GM19193 (cell line): Measurements from ENCODE around the gene LGI4.

ENCODE experiments used
- POLR2A ChIP-seq: IDR thresholded peaks from 4 replicates; pipeline ENCODE4 v1.6.1; 2011; ENCODE audit not compliant: insufficient read depth, insufficient read length; ENCODE audit errors: extremely low read depth

Gene LGI4

DNA sequence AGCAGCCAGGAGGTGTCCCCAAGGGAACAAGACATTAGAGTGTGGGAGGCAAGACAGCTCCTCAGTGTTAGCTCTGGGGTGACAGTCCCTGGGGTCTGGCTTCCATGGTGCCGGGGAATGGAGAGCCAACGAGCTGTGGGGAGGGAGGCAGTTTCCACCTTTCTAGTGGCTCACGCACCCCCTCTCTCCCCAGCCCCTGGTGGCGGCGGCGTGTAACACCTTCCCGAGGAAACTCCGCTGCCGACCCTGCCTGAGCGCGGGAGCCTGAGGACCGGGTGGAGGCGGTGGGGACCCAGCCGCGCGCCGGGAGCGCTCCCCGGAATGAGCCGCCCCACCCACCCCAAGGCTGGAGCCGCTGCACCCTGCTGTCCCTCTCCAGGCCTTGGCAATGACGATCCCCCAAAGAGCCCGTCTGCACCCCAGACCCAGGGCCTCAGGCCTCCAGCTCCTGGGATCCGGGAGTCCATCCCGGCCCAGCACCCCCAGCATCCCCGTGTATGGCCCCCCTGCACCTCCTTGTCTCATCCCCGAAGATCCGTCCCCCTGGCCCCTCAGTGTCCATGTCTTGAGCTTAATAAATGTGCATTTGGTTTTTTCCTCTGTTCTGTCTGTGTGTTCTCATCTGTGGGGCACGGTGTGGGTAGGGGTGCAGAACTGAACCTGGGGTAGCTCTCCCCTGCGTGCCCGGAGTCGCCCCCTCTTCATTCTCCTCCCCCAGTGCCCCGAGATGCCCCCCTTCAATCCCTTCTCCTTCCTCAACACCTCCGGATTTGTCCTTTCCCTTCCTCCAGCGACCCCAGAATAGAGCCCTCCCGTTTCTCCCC, 19.1 kb upstream of the LGI4 start:
- no peak for TF ChIP-seq POLR2A

DNA sequence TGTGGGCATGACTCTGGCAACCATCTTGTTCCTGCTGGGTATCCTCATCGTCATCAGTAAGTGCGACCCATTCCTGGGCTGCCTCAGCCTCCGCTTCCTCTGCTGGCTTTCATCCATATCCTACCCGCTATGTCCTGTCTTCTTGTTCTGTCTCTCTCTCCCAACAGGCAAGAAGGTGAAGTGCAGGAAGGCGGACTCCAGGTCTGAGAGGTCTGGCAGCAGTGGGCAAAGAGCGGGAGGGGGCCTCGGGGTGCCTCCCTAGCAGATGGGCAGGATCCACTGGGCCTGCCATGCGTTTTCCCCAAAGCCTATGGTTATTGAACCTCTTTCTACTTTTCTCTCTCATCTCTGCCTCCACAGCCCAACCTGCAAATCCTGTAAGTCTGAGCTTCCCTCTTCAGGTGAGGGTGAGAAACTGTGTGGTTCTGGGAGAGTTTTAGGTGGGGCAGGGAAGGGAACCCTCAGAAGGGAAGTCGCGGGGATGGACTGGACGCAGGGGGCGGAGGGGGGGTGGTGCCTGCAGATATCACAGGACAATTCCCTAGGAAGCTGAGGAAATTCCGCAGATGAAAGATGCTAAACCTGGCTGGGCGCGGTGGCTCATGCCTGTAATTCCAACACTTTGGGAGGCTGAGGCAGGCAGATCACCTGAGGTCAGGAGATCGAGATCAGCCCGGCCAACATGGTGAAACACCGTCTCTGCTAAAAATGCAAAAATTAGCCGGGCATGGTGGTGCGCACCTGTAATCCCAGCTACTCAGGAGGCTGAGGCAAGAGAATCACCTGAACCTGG, 16.6 kb upstream of the LGI4 start:
- TF ChIP-seq POLR2A, result no peak

DNA sequence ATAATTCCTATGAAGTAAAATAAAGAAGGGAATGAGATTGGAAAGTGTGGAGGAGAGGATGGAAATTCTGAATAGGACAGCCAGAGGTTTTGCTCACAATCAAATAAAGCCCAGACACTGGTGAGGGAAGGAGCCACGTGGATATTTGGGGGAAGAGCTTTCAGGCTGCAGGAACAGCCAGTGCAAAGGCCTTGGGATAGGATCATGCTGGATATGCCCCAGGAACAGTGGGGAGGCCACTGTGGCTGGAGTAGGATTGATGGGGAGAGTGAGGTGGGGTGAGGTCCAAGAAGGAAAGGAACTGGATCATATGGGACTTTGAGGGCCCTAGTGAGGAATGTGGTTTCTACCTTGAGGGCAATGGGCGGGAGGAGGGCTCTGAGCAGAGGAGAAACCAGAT, 15.6 kb upstream of the LGI4 start:
- no peak for TF ChIP-seq POLR2A

DNA sequence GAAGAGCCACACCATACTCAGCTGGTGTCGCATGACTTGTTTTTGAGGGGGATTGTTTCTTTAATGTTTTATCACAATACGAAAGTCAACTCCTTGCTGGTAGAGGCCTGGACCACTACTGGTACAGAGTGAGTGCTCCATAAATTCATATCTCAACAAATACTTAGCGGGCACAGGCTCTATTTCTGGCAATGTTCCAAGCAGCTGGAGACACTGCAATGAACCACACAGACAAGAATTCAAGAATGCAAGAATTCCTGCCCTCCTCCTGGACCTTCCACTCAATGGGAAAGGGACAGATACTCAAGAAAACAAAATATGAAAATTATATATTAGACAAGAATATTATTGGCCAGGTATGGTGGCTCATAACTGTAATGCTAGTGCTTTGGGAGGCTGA, 14.6 kb upstream of the LGI4 start:
- no peak for TF ChIP-seq POLR2A

DNA sequence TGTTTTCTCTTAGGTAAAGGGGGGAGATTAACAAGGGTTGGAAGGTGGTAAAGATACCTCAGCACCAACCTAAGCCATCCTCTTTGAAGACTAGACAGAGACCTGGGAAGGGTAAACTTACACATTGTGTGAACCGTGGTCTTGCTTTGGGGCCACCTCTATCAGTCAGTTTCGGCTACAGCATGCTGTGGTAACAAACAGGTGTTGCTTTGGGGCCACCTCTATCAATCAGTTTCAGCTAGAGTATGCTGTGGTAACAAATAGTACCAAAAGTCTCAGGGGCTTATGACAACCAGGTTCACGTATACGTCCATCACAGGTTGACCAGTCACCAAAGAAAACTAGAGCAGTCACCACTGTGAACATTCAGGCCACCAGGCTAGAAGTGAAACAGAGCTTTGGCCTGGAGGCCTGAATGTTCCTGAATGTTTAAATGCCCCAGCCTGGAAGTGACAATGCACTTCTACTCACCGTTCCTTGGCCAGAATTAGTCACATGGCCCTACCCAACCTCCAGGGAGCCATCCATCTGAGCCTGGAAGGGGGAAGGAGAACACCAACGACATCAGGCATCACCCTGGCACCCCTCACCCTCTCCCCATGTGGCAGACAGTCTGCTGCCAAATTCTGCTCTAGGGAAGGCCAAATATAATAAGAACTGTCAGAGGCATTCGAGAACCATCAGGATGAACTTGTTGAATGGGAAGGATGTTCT, 12.0 kb upstream of the LGI4 start:
- TF ChIP-seq POLR2A, result no peak

DNA sequence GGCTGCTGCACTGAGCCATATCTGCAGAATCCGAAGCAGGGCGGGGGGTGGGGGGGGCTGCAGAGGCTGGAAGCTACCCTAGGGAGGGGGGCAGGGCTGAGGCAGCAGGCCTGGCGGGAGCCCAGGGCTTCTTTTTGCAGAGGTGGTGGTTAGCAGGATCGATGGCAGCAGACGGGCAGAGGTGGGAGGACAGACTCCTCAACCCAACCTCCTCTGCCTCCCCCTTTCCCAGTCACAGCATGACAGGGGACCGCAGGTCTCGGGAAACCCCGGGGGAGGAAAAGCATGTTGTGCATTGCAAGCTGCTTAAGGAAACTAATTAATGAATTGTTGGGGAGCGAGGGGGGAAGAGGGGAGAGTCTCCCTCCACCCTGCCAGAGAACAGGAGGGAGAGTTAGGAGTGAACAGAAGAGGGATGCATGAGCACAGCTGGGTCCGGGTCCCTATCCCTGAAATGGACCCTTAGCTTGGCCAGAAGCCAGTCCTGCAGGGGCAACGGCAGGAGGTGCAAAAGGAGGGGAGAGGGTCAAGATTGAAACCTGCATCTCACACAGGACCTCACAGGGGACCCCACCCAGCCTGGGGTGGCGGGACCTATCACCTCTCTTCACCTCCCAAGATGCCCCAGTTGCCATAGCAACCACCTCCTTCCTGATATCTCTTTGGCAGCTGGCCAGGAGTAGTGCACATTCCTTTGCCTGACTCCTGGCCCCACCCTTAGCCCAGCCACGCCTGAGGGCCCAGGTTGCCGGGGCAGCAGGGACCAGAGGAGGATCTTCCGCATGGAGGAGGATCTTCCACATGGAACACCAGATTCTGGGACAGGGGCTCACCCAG, 10.0 kb upstream of the LGI4 start:
- TF ChIP-seq POLR2A, result no peak

DNA sequence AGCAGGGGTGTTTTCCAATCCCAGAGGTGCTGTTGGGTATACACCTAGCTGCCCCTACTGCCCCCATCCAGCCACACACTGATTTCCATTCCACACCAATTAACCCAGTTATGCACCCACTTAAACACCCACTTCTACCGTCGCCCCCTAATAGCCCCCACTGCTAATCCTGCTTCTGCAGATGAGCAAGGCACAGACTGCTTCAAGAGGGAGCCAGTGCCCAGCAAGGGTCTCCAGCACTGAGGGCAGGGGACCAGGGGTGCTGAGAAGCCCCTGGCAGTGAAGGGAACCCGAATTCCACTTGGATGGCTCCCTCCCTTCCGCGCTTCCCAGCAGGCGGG, 9.4 kb upstream of the LGI4 start:
- TF ChIP-seq POLR2A, result no peak

DNA sequence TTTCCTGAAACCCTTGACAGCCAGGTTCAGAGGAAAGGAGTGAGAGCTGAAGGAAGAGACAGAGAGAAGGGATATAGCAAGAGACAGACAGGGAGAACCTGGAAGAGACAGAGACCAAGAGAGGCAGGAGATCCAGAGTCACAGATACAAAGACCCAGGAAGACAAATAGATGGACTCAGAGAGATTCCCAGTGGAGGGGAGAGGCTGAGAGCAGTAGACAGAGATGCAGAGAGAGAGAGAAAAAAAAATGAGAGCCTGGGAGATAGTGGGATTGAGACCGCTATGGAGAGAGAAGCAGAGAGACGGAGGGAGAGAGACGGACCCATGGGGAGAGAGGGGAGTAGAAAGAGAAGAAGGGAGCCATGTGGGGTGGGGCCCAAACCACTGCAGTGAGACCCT, 9.0 kb upstream of the LGI4 start:
- TF ChIP-seq POLR2A, result no peak

DNA sequence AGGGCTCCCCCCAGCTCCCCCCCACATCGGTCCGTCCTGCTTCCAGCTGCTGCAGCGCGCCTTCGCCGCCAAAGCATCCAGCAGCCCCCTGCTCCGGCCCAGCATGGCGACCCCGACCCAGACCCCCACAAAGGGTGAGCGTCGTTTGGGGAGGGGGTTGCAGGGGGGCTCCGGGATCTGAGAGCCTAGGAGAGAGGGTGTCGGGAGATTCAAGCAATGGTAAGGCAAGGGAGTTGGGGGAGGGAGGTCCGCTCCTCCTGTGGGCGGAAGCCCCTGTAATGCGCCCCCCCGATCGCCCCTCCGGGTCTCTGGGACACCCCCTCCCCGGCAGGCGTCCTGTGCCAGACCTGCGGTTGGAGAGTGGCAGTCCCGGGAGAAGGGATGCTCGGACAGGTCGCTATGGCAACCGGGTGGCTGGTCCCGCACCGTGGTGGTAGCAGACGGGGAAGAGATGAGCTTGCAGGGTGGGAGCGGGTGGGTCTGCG, 8.4 kb upstream of the LGI4 start, which contains the start of gene FXYD7:
Gene FXYD7, plus strand, starts transcription at position 25 of the 485 bp plus-strand sequence. Its CDS starts 79 bp downstream, at position 104.
- TF ChIP-seq POLR2A, result no peak

DNA sequence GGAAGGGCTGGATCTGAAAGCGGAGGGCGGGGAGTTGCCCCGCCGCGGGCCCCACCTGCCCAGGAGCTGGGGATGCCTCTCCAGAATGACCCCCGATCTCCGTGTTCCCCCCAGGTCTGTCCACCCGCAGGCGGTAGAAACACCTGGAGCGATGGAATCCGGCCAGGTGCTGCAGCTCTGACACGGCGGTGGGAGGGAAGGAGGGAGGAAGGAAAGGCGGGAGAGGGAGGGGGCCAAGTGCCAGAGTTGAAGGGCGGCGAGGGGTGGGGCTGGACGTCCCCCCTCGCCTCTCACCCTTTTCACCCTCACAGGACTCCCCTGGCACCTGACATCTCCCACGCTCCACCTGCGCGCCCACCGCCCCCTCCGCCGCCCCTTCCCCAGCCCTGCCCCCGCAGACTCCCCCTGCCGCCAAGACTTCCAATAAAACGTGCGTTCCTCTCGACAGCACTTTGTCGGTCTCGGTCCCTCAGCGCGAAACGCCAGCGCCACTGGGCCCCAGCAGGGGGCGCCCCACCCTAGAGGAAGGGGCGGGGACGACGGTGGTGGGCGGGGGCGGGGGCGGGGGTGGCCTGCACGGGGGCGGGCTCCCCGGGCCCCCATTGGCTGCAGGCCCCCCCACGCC, 7.9 kb upstream of the LGI4 start:
- TF ChIP-seq POLR2A, result no peak

DNA sequence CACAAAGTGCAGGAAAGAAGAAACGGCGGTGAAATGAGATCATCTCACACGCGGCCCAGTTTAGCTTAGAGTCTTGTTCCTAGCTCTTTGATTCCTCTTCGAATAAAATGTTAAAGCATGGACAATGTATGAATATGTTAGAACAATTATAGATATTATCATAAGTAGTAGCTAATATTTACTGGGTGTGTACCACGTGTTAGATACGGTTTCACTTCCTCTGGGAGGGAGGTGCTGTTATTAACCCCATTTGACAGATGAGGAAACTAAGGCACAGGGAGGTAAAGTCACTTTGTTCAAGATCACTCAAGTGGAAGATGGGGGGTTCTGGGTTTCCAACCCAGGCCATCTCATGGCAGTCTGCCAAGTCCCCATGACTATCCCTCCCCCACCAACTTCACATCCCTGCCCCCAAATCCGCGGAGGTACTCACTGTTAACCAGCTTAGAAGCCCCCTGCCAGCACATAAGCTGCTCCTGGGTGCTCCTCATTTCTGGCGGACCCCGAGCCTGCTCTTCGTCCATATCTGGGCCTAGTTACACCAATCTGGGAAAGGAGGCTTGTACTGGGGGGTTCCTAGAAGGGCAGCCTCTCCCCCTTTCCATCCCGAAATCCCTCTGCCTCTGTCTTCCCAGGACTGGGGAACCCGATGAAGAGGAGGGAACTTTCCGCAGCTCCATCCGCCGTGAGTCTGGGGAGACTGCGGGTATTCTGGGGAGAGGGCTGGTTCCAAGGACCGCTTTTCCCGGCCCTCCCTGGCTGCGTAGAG, 7.2 kb upstream of the LGI4 start:
- no peak for TF ChIP-seq POLR2A

DNA sequence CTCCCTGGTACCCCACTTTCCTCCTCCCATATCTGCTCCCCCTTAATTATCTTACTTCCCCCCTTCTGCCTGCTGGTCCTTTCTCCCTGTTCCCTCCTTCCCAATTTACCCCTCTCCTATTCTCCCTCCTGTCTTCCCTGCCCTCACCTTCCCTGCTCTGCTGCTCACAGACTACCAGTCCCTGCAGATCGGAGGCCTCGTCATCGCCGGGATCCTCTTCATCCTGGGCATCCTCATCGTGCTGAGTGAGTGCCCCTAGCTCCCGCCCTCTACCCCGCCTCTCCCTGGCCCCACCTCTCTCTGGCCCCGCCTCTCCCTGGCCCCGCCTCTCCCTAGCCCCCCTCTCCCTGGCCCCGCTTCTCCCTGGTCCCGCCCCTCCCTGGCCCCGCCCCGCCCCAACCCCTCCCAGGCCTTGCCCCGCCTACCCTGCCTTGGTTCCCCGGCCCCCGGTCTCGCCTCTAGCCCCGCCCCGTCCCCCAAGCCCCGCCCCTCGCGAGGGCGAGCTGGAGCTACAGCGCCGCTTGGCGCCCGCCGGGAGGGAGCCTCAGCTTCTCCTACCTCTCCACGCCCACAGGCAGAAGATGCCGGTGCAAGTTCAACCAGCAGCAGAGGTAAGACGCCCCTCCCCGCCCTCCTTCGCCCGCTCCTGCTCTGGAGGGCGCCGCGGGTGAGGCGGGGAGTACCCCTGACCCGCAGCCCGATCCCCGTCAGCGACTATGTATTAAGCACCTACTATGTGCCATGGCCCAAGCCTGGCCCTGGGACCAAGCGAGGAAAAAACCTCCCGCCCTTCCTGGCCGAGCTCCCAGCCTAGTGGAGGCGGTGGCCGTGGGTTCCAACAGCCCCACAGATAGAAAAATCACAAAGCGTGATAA, 6.3 kb upstream of the LGI4 start:
- no peak for TF ChIP-seq POLR2A

DNA sequence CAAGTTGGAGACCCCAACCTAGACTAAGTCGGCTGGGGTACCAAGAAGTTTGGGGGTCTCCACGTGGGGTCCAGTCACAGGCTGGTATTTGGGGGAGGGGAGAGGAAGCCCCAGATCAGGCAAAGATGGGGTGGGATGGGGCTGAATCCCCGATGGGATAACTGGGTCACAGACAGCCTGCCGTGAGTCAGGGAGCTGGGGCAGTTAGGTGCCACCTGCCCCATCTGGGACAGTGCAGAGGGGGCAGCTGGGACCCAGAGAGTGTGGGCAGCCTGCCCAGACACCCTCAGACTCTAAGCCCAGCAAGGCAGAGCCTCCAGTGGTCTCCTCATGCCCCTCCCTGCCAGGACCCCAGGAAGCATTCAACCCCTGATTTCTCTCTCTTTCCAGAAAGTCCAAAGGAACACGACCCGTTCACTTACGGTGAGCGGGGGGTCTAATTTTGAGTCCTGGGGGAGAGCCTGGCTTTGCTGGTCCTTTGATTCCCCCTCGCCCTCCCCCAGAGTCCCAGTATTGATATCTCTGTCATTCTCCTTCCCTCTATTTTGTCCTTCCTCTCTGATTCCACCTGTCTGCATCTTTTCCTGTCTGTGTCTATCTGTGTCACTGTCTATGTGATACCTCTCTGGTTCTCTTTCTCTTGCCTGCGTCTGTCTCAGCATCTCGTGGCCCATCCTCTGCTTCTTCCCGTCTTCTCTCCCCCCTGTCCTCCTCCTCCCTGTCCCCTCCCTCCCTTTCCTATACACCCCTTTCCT, 5.5 kb upstream of the LGI4 start:
- no peak for TF ChIP-seq POLR2A
